SK-N-SH (cell line): ENCODE measurements around the gene RPS23.

Experiments
- GATA2 ChIP-seq: sonication (generic); formaldehyde crosslinking; IDR thresholded peaks from 2 replicates; pipeline ENCODE4 v1.5.0; 2020; ENCODE audit warnings: mild to moderate bottlenecking, missing genetic modification reagents
- TF ChIP-seq, protein P1 (sequence below): fragments of 200-600 bp; sonication (generic); IDR thresholded peaks from 2 replicates; pipeline ENCODE4 v1.6.1; 2017; ENCODE audit warnings: antibody characterized with exemption, mild to moderate bottlenecking, moderate library complexity

DNA sequence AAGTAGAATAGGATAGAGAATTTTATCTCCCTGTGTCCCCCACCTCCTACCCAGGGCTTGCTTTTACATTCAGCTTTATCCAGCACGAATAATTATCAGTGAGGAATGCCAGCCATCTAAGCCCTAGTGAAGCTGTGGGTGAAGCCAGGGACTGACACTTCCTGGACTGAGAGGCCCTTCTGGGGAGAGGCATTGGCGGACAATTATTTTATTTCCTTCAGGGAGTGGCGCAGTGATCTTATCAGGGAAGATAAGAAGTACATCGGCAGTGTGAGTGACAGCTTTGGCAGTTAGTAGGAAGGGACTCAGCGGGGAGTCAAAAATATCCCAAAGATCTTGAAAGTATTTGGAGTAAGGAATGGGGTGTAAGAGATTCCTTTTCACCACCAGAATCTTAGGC lies 34.9 kb upstream of the RPS23 start:
- TF ChIP-seq GATA2 (CRISPR knock-in tag): no peak
- TF ChIP-seq, protein P1, sequence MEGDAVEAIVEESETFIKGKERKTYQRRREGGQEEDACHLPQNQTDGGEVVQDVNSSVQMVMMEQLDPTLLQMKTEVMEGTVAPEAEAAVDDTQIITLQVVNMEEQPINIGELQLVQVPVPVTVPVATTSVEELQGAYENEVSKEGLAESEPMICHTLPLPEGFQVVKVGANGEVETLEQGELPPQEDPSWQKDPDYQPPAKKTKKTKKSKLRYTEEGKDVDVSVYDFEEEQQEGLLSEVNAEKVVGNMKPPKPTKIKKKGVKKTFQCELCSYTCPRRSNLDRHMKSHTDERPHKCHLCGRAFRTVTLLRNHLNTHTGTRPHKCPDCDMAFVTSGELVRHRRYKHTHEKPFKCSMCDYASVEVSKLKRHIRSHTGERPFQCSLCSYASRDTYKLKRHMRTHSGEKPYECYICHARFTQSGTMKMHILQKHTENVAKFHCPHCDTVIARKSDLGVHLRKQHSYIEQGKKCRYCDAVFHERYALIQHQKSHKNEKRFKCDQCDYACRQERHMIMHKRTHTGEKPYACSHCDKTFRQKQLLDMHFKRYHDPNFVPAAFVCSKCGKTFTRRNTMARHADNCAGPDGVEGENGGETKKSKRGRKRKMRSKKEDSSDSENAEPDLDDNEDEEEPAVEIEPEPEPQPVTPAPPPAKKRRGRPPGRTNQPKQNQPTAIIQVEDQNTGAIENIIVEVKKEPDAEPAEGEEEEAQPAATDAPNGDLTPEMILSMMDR: no peak
